KMS-11 (cell line): ENCODE results near the gene BPI.

ENCODE experiments used
- H2AFZ ChIP-seq: fragments of 200-600 bp; sonication (generic); 2 replicates; pipeline ENCODE4 v1.6.1; 2016; ENCODE audit warnings: antibody characterized with exemption, mixed run types, low read depth
- H3K27ac ChIP-seq: fragments of 200-600 bp; sonication (generic); 2 replicates; pipeline ENCODE4 v1.6.1; 2016; ENCODE audit warnings: mild to moderate bottlenecking, mixed run types
- H3K27me3 ChIP-seq: fragments of 200-600 bp; sonication (generic); 2 replicates; pipeline ENCODE4 v1.6.1; 2017; ENCODE audit warnings: mild to moderate bottlenecking, low read depth, mixed run types, moderate library complexity; ENCODE audit not compliant: insufficient read depth
- H3K36me3 ChIP-seq: fragments of 200-600 bp; sonication (generic); 2 replicates; pipeline ENCODE4 v1.6.1; 2017; ENCODE audit warnings: mild to moderate bottlenecking, mixed run types; ENCODE audit not compliant: insufficient read depth
- H3K4me1 ChIP-seq: fragments of 200-600 bp; sonication (generic); 2 replicates; pipeline ENCODE4 v1.6.1; 2016; ENCODE audit warnings: mild to moderate bottlenecking, low read depth, mixed run types; ENCODE audit not compliant: poor library complexity, severe bottlenecking
- H3K4me2 ChIP-seq: fragments of 200-600 bp; sonication (generic); 2 replicates; pipeline ENCODE4 v1.7.0; 2016; ENCODE audit warnings: mild to moderate bottlenecking, mixed run types
- H3K4me3 ChIP-seq: fragments of 200-600 bp; sonication (generic); IDR thresholded peaks from 2 replicates; pipeline ENCODE4 v1.6.1; 2017; ENCODE audit warnings: low read depth, low read length, mixed read lengths; ENCODE audit not compliant: insufficient read depth
- H3K79me2 ChIP-seq: fragments of 200-600 bp; sonication (generic); 2 replicates; pipeline ENCODE4 v1.6.1; 2016; ENCODE audit warnings: low read depth, mixed run types; ENCODE audit not compliant: insufficient read depth
- H3K9ac ChIP-seq: fragments of 200-600 bp; sonication (generic); 2 replicates; pipeline ENCODE4 v1.6.1; 2016; ENCODE audit warnings: mild to moderate bottlenecking, mixed run types
- H4K20me1 ChIP-seq: fragments of 200-600 bp; sonication (generic); 2 replicates; pipeline ENCODE4 v1.6.1; 2016; ENCODE audit warnings: mild to moderate bottlenecking, mixed run types; ENCODE audit not compliant: insufficient read depth
- CTCF ChIP-seq: fragments of 200-600 bp; sonication (generic); conservative IDR thresholded peaks from 2 replicates; pipeline ENCODE4 v1.6.1; 2017; ENCODE audit warnings: low read depth, mild to moderate bottlenecking, antibody characterized with exemption, low read length, moderate library complexity, mixed read lengths

The BPI gene

GRCh38 chr20:38345643-38346042, 41.7 kb downstream of the BPI start:
- H3K4me3 ChIP-seq: no peak overlapping the region
- H3K79me2 ChIP-seq: no peaks in the 10 kb centered on the region
- H3K4me1 ChIP-seq: no peaks in the 10 kb centered on the region
- no peaks in the 10 kb centered on the region for H4K20me1 ChIP-seq
- TF ChIP-seq CTCF: no peak
- no peaks in the 10 kb centered on the region for H3K27me3 ChIP-seq
- no peak overlapping the region for H3K4me2 ChIP-seq
- H2AFZ ChIP-seq: no peak overlapping the region
- H3K36me3 ChIP-seq: no peaks in the 10 kb centered on the region
- H3K9ac ChIP-seq: no peak overlapping the region
- no peak overlapping the region for H3K27ac ChIP-seq

GRCh38 chr20:38346247-38346651, 42.3 kb downstream of the BPI start, which contains the start of gene LBP:
LBP (plus strand) TSS chr20:38346482; CDS start chr20:38346517, 35 bp downstream.
- Histone ChIP-seq H3K27ac (no peak within 1 kb of the TSS), H3K4me3 (no peak within 1 kb of the TSS), H3K36me3 (no peaks in the 10 kb centered on the region), H3K9ac (no peak within 1 kb of the TSS), H3K4me2 (no peak within 1 kb of the TSS), H3K79me2 (no peaks in the 10 kb centered on the region), H3K4me1 (no peaks in the 10 kb centered on the region), H2AFZ (no peak within 1 kb of the TSS), H3K27me3 (no peaks in the 10 kb centered on the region), H4K20me1 (no peaks in the 10 kb centered on the region)
- no peak for TF ChIP-seq CTCF

GRCh38 chr20:38346741-38347140, 42.8 kb downstream of the BPI start:
- Histone ChIP-seq H3K4me1 (no peaks in the 10 kb centered on the region), H3K9ac (no peak overlapping the region), H4K20me1 (no peaks in the 10 kb centered on the region), H3K4me3 (no peak overlapping the region), H3K27me3 (no peaks in the 10 kb centered on the region), H3K4me2 (no peak overlapping the region), H2AFZ (no peak overlapping the region), H3K36me3 (no peaks in the 10 kb centered on the region), H3K27ac (no peak overlapping the region), H3K79me2 (no peaks in the 10 kb centered on the region)
- no peak for TF ChIP-seq CTCF

GRCh38 chr20:38349856-38350255, 45.9 kb downstream of the BPI start:
- Histone ChIP-seq H3K4me2 (no peak overlapping the region), H3K9ac (no peak overlapping the region), H3K79me2 (no peaks in the 10 kb centered on the region), H3K27ac (no peak overlapping the region), H3K4me3 (no peak overlapping the region), H3K36me3 (no peaks in the 10 kb centered on the region), H3K27me3 (no peaks in the 10 kb centered on the region), H3K4me1 (no peaks in the 10 kb centered on the region), H2AFZ (no peak overlapping the region), H4K20me1 (no peaks in the 10 kb centered on the region)
- no peak for TF ChIP-seq CTCF
